ENCODE data around the gene CASP10. TPM values are rescaled to one million over a fixed set of nuclear protein-coding genes. Genes with fewer than 3 reads are reported as not detected.
"Not testable (repeated sequence)": the region's sequence is repeated elsewhere in the genome, so short reads cannot be mapped to it uniquely, and the experiment has no call there.

The CASP10 gene
- total RNA-seq (2014; rRNA removed; shearing (Covaris generic)): 3.2 and 3.9 TPM in 2 replicates

- DNase-seq (ENCODE audit: low spot score): peak; percentile 84
Observed at GRCh38 chr2:201182650-201183364, at the start of gene CASP10. CASP10 (plus strand) TSS chr2:201183141; CDS start chr2:201185778, 2,637 bp downstream.

- peak; percentile 28 for DNase-seq (ENCODE audit: low spot score)
Observed at GRCh38 chr2:201135386-201135785, 47.6 kb upstream of the CASP10 start.

GRCh38 chr2:201136889-201137321 is 46.0 kb upstream of the CASP10 start:
- no peak for DNase-seq (ENCODE audit: low spot score)

- DNase-seq (ENCODE audit: low spot score): no peak
Observed at GRCh38 chr2:201137505-201138400, 45.2 kb upstream of the CASP10 start.

- no peak for DNase-seq (ENCODE audit: low spot score)
Observed at GRCh38 chr2:201138401-201138970, 44.5 kb upstream of the CASP10 start.

- not testable (repeated sequence) for DNase-seq (ENCODE audit: low spot score)
Observed at GRCh38 chr2:201138986-201139781, 43.8 kb upstream of the CASP10 start.

- DNase-seq (ENCODE audit: low spot score): no peak
Observed at GRCh38 chr2:201139836-201140604, 42.9 kb upstream of the CASP10 start.

- no peak for DNase-seq (ENCODE audit: low spot score)
Observed at GRCh38 chr2:201144101-201145051, 38.6 kb upstream of the CASP10 start.

- DNase-seq (ENCODE audit: low spot score): peak; percentile 19
Observed at GRCh38 chr2:201148434-201148990, 34.4 kb upstream of the CASP10 start.

GRCh38 chr2:201149064-201149820 is 33.7 kb upstream of the CASP10 start:
- DNase-seq (ENCODE audit: low spot score): peak; percentile 96

- peak; percentile 87 for DNase-seq (ENCODE audit: low spot score)
Observed at GRCh38 chr2:201149821-201150165, 33.1 kb upstream of the CASP10 start.

- DNase-seq (ENCODE audit: low spot score): peak; percentile 54
Observed at GRCh38 chr2:201150454-201151020, 32.4 kb upstream of the CASP10 start.

GRCh38 chr2:201151127-201151981 is 31.6 kb upstream of the CASP10 start:
- DNase-seq (ENCODE audit: low spot score): peak; percentile 94

- no peak for DNase-seq (ENCODE audit: low spot score)
Observed at GRCh38 chr2:201152517-201152916, 30.4 kb upstream of the CASP10 start.

- no peak for DNase-seq (ENCODE audit: low spot score)
Observed at GRCh38 chr2:201152999-201153815, 29.7 kb upstream of the CASP10 start.
